HG03135 (cell line): ENCODE results near the gene UCP1.
A peak's percentile ranks its signal among the peaks of the same experiment; 100 is the strongest.
"Not testable (repeated sequence)": the region's sequence is repeated elsewhere in the genome, so short reads cannot be mapped to it uniquely, and the experiment has no call there.

Experiments
- ATAC-seq: cut with Tn5 transposase; IDR thresholded peaks from one replicate; pipeline ENCODE4 v1.9.1; 2021; ENCODE audit warnings: mild to moderate bottlenecking, moderate library complexity; ENCODE audit not compliant: unreplicated experiment

Gene UCP1

GRCh38 chr4:140556372-140557085, 12.2 kb downstream of the UCP1 start:
- peak; percentile 100 for ATAC-seq

- ATAC-seq: no peak
These were observed 34.7 kb downstream of the UCP1 start for GRCh38 chr4:140533951-140534480.

GRCh38 chr4:140529434-140529833, 39.3 kb downstream of the UCP1 start:
- ATAC-seq: no peak

GRCh38 chr4:140523857-140524742, 44.7 kb downstream of the UCP1 start, which contains the start of gene ELMOD2:
Gene ELMOD2 (plus strand): TSS chr4:140524168. CDS start chr4:140525429, 1,261 bp downstream.
- peak; percentile 100 for ATAC-seq

- ATAC-seq: peak; percentile 16
These were observed 45.3 kb downstream of the UCP1 start for GRCh38 chr4:140523370-140523856.

- ATAC-seq: no peak
These were observed 53.3 kb downstream of the UCP1 start for GRCh38 chr4:140515423-140515822.

- ATAC-seq: not testable (repeated sequence)
These were observed 55.0 kb downstream of the UCP1 start for GRCh38 chr4:140513765-140514164.
